Uterus (tissue), 2 donors: ENCODE measurements around the gene JAG1.

Experiments
- CTCF ChIP-seq, 4 experiments: fragments of 200-600 bp in 2 of 4; fragments of 450-650 bp in 2 of 4; sonication (generic) in 2 of 4; IDR thresholded peaks; one replicate each; pipeline ENCODE4 v1.5.1; 2016 to 2019; ENCODE audit warnings: antibody characterized with exemption in 4 of 4, mild to moderate bottlenecking in 2 of 4, moderate library complexity in 1 of 4
- POLR2A ChIP-seq, 2 donors: fragments of 450-650 bp; IDR thresholded peaks; one replicate each; pipeline ENCODE4 v1.6.1; 2016; ENCODE audit warnings: antibody characterized with exemption in 2 of 2, mild to moderate bottlenecking in 1 of 2, moderate library complexity in 1 of 2

- TF ChIP-seq CTCF (IDR thresholded peaks at IDR 0.05), result no peak
- TF ChIP-seq POLR2A (IDR thresholded peaks at IDR 0.05), result no peak
Measured at GRCh38 chr20:10669843-10670446, 3.9 kb downstream of the JAG1 start.
